HG03066 (cell line): ENCODE data around the gene ZSCAN5A.
"Not testable (repeated sequence)": the region's sequence is repeated elsewhere in the genome, so short reads cannot be mapped to it uniquely, and the experiment has no call there.

Source experiments
- ATAC-seq: cut with Tn5 transposase; IDR thresholded peaks from one replicate; pipeline ENCODE4 v1.9.1; 2021; ENCODE audit warnings: low read depth; ENCODE audit not compliant: unreplicated experiment

ZSCAN5A gene

GRCh38 chr19:56217039-56217949 is 97.3 kb downstream of the ZSCAN5A start:
- ATAC-seq: no peak

GRCh38 chr19:56211718-56212117 is 102.9 kb downstream of the ZSCAN5A start:
- ATAC-seq: no peak

GRCh38 chr19:56210036-56210435 is 104.6 kb downstream of the ZSCAN5A start:
- ATAC-seq: not testable (repeated sequence)

GRCh38 chr19:56209091-56209490 is 105.5 kb downstream of the ZSCAN5A start:
- ATAC-seq: no peak

- ATAC-seq: not testable (repeated sequence)
These were observed 107.1 kb downstream of the ZSCAN5A start for GRCh38 chr19:56207581-56207980.

GRCh38 chr19:56201973-56202372 is 112.7 kb downstream of the ZSCAN5A start, which contains the start of gene ZSCAN5C:
Gene ZSCAN5C, plus strand, starts transcription at chr19:56202273. Its CDS starts 3,641 bp downstream, at chr19:56205914.
- ATAC-seq: no peak

- no peak for ATAC-seq
These were observed 115.0 kb downstream of the ZSCAN5A start for GRCh38 chr19:56199687-56200086.

- ATAC-seq: not testable (repeated sequence)
These were observed 117.0 kb downstream of the ZSCAN5A start, which contains the start of gene ZSCAN5B for GRCh38 chr19:56197646-56198045. Gene ZSCAN5B, minus strand, starts transcription at chr19:56197783. Its CDS starts 4,731 bp downstream, at chr19:56193052.

- ATAC-seq: no peak
These were observed 120.5 kb downstream of the ZSCAN5A start for GRCh38 chr19:56193981-56194640.

GRCh38 chr19:56191711-56192110 is 122.9 kb downstream of the ZSCAN5A start:
- ATAC-seq: no peak

GRCh38 chr19:56191115-56191514 is 123.5 kb downstream of the ZSCAN5A start:
- no peak for ATAC-seq

- ATAC-seq: no peak
These were observed 124.9 kb downstream of the ZSCAN5A start for GRCh38 chr19:56189785-56190184.

GRCh38 chr19:56177564-56178243 is 136.9 kb downstream of the ZSCAN5A start:
- no peak for ATAC-seq

GRCh38 chr19:56176881-56177280 is 137.8 kb downstream of the ZSCAN5A start:
- ATAC-seq: no peak

GRCh38 chr19:56176310-56176709 is 138.3 kb downstream of the ZSCAN5A start:
- ATAC-seq: not testable (repeated sequence)

- ATAC-seq: not testable (repeated sequence)
These were observed 138.8 kb downstream of the ZSCAN5A start, which contains the start of gene GALP for GRCh38 chr19:56175861-56176307. Gene GALP, plus strand, starts transcription at chr19:56176008. Its CDS starts 1,101 bp downstream, at chr19:56177109.

- ATAC-seq: no peak
These were observed 140.1 kb downstream of the ZSCAN5A start for GRCh38 chr19:56174550-56174949.

GRCh38 chr19:56174086-56174485 is 140.6 kb downstream of the ZSCAN5A start:
- no peak for ATAC-seq
